K562 (cell line): ENCODE data around the gene RNF114. TPM values are rescaled to one million over a fixed set of nuclear protein-coding genes. Genes with fewer than 3 reads are reported as not detected.

Experiments used
- ARID2 ChIP-seq: fragments of 450-650 bp; IDR thresholded peaks from 2 replicates; pipeline ENCODE4 v1.6.1; 2017; ENCODE audit warnings: antibody characterized with exemption, mild to moderate bottlenecking
- EP300 ChIP-seq: IDR thresholded peaks from 2 replicates; pipeline ENCODE4 v1.6.1; 2012; ENCODE audit warnings: low read length, improper control_type of control experiment
- FOXJ2 ChIP-seq: fragments of 200-800 bp; sonication (Bioruptor generic); IDR thresholded peaks from 2 replicates; pipeline ENCODE4 v1.6.1; 2016; ENCODE audit warnings: missing genetic modification characterization, missing compliant biosample characterization
- GATAD2B ChIP-seq: fragments of 450-650 bp; IDR thresholded peaks from 2 replicates; pipeline ENCODE4 v1.6.1; 2017; ENCODE audit warnings: mild to moderate bottlenecking, borderline replicate concordance
- IFI16 ChIP-seq: fragments of 250-450 bp; sonication (Bioruptor Pico); IDR thresholded peaks from 2 replicates; pipeline ENCODE4 v2.1.2; 2022; ENCODE audit warnings: mild to moderate bottlenecking, inconsistent platforms
- KLF6 ChIP-seq: fragments of 250-450 bp; sonication (Bioruptor Pico); IDR thresholded peaks from 2 replicates; pipeline ENCODE4 v1.4.0; 2020; ENCODE audit warnings: mild to moderate bottlenecking, moderate library complexity, borderline replicate concordance
- PURB ChIP-seq: sonication (generic); formaldehyde crosslinking; IDR thresholded peaks from 2 replicates; pipeline ENCODE4 v1.9.0; 2021; ENCODE audit warnings: low read depth, mild to moderate bottlenecking, missing genetic modification reagents
- SMARCE1 ChIP-seq: fragments of 450-650 bp; IDR thresholded peaks from 2 replicates; pipeline ENCODE4 v1.7.1; 2016; ENCODE audit warnings: mild to moderate bottlenecking
- TEAD4 ChIP-seq, 2 experiments: sonication (generic) in 1 of 2; formaldehyde crosslinking in 1 of 2; IDR thresholded peaks; 2 replicates each; pipeline versions ENCODE4 v1.6.1 to v1.8.0; 2012 to 2022; ENCODE audit warnings: borderline replicate concordance in 1 of 2, inconsistent platforms in 1 of 2, low read length in 1 of 2, mild to moderate bottlenecking in 1 of 2, missing genetic modification reagents in 1 of 2
- ZNF174 ChIP-seq: fragments of 250-450 bp; sonication (Bioruptor Pico); IDR thresholded peaks from 2 replicates; pipeline ENCODE4 v1.4.0; 2020; ENCODE audit warnings: mild to moderate bottlenecking
- polyA plus RNA-seq, 8 experiments: library from polyadenylated mRNA; depleted of rRNA in 4 of 8; stranded (reverse) in 5 of 8; unstranded in 3 of 8; fragments of >200 nt; fragmentation: Nextera tagmentation in 2 of 8; fragmentation: Illumina TruSeq in 1 of 8; extraction: Ambion mirVana in 2 of 8; extraction: Trizol in 1 of 8; gene quantifications; 2 replicates each; pipeline versions ENCODE4 v1.2.1 to v1.2.3, GENCODE V29; 2011 to 2014; ENCODE audit warnings: inconsistent platforms in 1 of 8, missing spikeins in 1 of 8
- total RNA-seq, 7 experiments: library from RNA; depleted of rRNA in 6 of 7; stranded (reverse); fragments of >200 nt in 6 of 7; fragmentation: Illumina TruSeq in 2 of 7; extraction: Trizol in 2 of 7; gene quantifications; 2 replicates each; pipeline versions ENCODE4 v1.2.1 to v1.2.3, GENCODE V29; 2011 to 2021; ENCODE audit warnings: low replicate concordance in 1 of 7
- TF ChIP-seq, protein P1 (sequence below): fragments of 250-450 bp; sonication (Bioruptor Pico); IDR thresholded peaks from 2 replicates; pipeline ENCODE4 v1.8.0; 2022; ENCODE audit warnings: moderate library complexity, mild to moderate bottlenecking, inconsistent platforms
- TF ChIP-seq, protein P2 (sequence below): fragments of 450-650 bp; formaldehyde crosslinking; IDR thresholded peaks from 2 replicates; pipeline ENCODE4 v1.4.0; 2022; ENCODE audit warnings: mild to moderate bottlenecking, moderate library complexity
- TF ChIP-seq, protein P3 (sequence below): fragments of 450-650 bp; IDR thresholded peaks from 2 replicates; pipeline ENCODE4 v1.6.1; 2017; ENCODE audit warnings: antibody characterized with exemption, mild to moderate bottlenecking
- TF ChIP-seq, protein P4 (sequence below): sonication (generic); formaldehyde crosslinking; IDR thresholded peaks from 2 replicates; pipeline ENCODE4 v1.8.1; 2023; ENCODE audit warnings: mild to moderate bottlenecking, missing genetic modification reagents
- TF ChIP-seq, protein P5 (sequence below), 2 experiments: fragments of 450-650 bp; IDR thresholded peaks; 2 replicates each; pipeline ENCODE4 v1.6.1; 2018; ENCODE audit warnings: mild to moderate bottlenecking in 2 of 2, low read depth in 1 of 2; ENCODE audit not compliant: partially characterized antibody in 2 of 2

The RNF114 gene
- total and polyA plus RNA-seq, 9 of the 15 experiments (the other 6 are each of a cell fraction or from before 2014, with no cell fraction given), result 38.6 to 111 (median 62.6) TPM

DNA sequence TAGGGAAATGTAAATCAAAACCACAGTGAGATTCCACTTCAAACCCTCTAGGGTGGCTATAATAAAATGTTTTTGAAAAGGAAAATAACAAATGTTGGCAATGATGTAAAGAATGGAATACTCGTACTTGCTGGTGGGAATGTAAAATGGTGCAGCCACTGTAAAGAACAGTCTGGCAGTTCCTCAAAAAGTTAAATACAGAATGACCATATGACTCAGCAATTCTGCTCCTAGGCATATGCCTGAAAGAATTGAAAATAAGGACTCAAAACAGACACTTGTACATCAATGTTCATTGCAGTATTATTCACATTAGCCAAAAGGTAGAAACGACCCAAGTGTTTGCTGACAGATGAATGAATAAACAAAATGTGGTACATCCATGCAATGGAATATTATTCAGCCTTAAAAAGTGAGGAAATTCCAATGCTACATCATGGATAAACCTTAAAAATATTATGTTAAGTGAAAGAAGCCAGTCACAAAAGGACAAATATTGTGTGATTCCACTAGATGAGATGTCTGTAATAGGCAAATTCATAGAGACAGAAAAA lies 10.2 kb upstream of the RNF114 start (continued):
- no peak for TF ChIP-seq KLF6 (CRISPR knock-in tag)
- peak; percentile 45; the same call in 1 of the 2 replicates for TF ChIP-seq SMARCE1
- TF ChIP-seq, protein P1, sequence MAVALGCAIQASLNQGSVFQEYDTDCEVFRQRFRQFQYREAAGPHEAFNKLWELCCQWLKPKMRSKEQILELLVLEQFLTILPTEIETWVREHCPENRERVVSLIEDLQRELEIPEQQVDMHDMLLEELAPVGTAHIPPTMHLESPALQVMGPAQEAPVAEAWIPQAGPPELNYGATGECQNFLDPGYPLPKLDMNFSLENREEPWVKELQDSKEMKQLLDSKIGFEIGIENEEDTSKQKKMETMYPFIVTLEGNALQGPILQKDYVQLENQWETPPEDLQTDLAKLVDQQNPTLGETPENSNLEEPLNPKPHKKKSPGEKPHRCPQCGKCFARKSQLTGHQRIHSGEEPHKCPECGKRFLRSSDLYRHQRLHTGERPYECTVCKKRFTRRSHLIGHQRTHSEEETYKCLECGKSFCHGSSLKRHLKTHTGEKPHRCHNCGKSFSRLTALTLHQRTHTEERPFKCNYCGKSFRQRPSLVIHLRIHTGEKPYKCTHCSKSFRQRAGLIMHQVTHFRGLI, result no peak
- no peak for TF ChIP-seq PURB
- TF ChIP-seq ZNF174, result no peak
- TF ChIP-seq FOXJ2 (tag), result no peak
- TF ChIP-seq EP300, result no peak
- no peak for TF ChIP-seq TEAD4 (IDR thresholded peaks at IDR 0.05; ENCODE audit: low read length)
- TF ChIP-seq TEAD4 (CRISPR knock-in tag; IDR thresholded peaks at IDR 0.05; ENCODE audit: borderline replicate concordance), result no peak
- TF ChIP-seq IFI16 (CRISPR knock-in tag), result no peak
- TF ChIP-seq GATAD2B, result no peak
- TF ChIP-seq, protein P2, sequence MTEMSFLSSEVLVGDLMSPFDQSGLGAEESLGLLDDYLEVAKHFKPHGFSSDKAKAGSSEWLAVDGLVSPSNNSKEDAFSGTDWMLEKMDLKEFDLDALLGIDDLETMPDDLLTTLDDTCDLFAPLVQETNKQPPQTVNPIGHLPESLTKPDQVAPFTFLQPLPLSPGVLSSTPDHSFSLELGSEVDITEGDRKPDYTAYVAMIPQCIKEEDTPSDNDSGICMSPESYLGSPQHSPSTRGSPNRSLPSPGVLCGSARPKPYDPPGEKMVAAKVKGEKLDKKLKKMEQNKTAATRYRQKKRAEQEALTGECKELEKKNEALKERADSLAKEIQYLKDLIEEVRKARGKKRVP (CRISPR knock-in tag), result no peak
- TF ChIP-seq, protein P3, sequence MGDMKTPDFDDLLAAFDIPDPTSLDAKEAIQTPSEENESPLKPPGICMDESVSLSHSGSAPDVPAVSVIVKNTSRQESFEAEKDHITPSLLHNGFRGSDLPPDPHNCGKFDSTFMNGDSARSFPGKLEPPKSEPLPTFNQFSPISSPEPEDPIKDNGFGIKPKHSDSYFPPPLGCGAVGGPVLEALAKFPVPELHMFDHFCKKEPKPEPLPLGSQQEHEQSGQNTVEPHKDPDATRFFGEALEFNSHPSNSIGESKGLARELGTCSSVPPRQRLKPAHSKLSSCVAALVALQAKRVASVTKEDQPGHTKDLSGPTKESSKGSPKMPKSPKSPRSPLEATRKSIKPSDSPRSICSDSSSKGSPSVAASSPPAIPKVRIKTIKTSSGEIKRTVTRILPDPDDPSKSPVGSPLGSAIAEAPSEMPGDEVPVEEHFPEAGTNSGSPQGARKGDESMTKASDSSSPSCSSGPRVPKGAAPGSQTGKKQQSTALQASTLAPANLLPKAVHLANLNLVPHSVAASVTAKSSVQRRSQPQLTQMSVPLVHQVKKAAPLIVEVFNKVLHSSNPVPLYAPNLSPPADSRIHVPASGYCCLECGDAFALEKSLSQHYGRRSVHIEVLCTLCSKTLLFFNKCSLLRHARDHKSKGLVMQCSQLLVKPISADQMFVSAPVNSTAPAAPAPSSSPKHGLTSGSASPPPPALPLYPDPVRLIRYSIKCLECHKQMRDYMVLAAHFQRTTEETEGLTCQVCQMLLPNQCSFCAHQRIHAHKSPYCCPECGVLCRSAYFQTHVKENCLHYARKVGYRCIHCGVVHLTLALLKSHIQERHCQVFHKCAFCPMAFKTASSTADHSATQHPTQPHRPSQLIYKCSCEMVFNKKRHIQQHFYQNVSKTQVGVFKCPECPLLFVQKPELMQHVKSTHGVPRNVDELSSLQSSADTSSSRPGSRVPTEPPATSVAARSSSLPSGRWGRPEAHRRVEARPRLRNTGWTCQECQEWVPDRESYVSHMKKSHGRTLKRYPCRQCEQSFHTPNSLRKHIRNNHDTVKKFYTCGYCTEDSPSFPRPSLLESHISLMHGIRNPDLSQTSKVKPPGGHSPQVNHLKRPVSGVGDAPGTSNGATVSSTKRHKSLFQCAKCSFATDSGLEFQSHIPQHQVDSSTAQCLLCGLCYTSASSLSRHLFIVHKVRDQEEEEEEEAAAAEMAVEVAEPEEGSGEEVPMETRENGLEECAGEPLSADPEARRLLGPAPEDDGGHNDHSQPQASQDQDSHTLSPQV, result peak; percentile 61
- TF ChIP-seq, protein P4, sequence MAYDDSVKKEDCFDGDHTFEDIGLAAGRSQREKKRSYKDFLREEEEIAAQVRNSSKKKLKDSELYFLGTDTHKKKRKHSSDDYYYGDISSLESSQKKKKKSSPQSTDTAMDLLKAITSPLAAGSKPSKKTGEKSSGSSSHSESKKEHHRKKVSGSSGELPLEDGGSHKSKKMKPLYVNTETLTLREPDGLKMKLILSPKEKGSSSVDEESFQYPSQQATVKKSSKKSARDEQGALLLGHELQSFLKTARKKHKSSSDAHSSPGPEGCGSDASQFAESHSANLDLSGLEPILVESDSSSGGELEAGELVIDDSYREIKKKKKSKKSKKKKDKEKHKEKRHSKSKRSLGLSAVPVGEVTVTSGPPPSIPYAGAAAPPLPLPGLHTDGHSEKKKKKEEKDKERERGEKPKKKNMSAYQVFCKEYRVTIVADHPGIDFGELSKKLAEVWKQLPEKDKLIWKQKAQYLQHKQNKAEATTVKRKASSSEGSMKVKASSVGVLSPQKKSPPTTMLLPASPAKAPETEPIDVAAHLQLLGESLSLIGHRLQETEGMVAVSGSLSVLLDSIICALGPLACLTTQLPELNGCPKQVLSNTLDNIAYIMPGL (CRISPR knock-in tag), result no peak
- TF ChIP-seq, protein P5, sequence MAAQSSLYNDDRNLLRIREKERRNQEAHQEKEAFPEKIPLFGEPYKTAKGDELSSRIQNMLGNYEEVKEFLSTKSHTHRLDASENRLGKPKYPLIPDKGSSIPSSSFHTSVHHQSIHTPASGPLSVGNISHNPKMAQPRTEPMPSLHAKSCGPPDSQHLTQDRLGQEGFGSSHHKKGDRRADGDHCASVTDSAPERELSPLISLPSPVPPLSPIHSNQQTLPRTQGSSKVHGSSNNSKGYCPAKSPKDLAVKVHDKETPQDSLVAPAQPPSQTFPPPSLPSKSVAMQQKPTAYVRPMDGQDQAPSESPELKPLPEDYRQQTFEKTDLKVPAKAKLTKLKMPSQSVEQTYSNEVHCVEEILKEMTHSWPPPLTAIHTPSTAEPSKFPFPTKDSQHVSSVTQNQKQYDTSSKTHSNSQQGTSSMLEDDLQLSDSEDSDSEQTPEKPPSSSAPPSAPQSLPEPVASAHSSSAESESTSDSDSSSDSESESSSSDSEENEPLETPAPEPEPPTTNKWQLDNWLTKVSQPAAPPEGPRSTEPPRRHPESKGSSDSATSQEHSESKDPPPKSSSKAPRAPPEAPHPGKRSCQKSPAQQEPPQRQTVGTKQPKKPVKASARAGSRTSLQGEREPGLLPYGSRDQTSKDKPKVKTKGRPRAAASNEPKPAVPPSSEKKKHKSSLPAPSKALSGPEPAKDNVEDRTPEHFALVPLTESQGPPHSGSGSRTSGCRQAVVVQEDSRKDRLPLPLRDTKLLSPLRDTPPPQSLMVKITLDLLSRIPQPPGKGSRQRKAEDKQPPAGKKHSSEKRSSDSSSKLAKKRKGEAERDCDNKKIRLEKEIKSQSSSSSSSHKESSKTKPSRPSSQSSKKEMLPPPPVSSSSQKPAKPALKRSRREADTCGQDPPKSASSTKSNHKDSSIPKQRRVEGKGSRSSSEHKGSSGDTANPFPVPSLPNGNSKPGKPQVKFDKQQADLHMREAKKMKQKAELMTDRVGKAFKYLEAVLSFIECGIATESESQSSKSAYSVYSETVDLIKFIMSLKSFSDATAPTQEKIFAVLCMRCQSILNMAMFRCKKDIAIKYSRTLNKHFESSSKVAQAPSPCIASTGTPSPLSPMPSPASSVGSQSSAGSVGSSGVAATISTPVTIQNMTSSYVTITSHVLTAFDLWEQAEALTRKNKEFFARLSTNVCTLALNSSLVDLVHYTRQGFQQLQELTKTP (IDR thresholded peaks at IDR 0.05; ENCODE audit: low read depth in 1 of 2, partially characterized antibody in 2 of 2), result no peak
- no peak for TF ChIP-seq ARID2
